ENCODE results near the gene SERGEF. TPM values are rescaled to one million over a fixed set of nuclear protein-coding genes. Genes with fewer than 3 reads are reported as not detected.

The SERGEF gene
- total and polyA plus RNA-seq, 2 of the 4 experiments (the other 2 are of a cell fraction), result 12.2 to 18.1 TPM

DNA sequence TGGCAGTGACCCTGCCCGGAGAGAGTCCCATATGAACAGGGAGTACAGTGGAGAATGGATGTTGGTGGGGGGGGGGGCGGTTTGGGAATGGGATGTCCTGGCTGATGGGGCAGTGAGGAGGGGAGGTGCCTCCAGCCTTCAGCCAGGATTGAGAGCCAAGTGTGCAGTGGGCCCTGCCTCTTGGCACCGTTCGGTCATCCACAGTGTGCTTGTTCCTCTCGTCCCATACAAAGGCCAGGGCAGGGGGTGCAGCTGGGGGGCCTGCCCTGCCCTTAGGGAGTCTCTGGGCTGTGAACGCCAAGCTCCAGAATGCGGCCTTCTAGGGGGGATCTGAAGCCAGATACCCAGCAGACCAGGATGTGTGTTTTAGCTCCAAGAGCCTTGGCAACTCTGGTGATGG lies 244.3 kb downstream of the SERGEF start:
- ATAC-seq (ENCODE audit: low read depth) (no peak), DNase-seq (no peak)
- Histone ChIP-seq H3K56ac (ENCODE audit: extremely low read depth, insufficient read depth, low read length) (no peak overlapping the region), H2AK9ac (replicated peaks; ENCODE audit: low read depth, low read length, poor library complexity) (no peak overlapping the region), H4K20me1 (ENCODE audit: insufficient read depth, low read length) (no peaks in the 10 kb centered on the region), H3K4me3 (ENCODE audit: insufficient read depth, low read depth, low read length) (no peak overlapping the region), H3K4ac (ENCODE audit: low read depth, low read length) (no peak overlapping the region), H3K4me2 (ENCODE audit: low read depth, low read length) (no peak overlapping the region), H2BK15ac (ENCODE audit: low read depth, low read length) (no peak overlapping the region), H3K36me3 (ENCODE audit: control insufficient read depth, insufficient read depth, low read length) (no peaks in the 10 kb centered on the region), H4K8ac (ENCODE audit: low read depth in 2 of 2, low read length in 2 of 2) (no peak overlapping the region), H2BK5ac (ENCODE audit: low read depth, low read length, poor library complexity, severe bottlenecking) (no peak overlapping the region), H3K79me1 (ENCODE audit: low read depth in 1 of 2, low read length in 2 of 2) (no peaks in the 10 kb centered on the region), H4K91ac (ENCODE audit: insufficient read depth, low read depth, low read length) (no peak overlapping the region), H3K9me1 (ENCODE audit: insufficient read depth, low read length) (no peaks in the 10 kb centered on the region), H2BK120ac (ENCODE audit: low read depth, low read length) (no peak overlapping the region), H2BK20ac (ENCODE audit: low read depth, low read length) (no peak overlapping the region), H3K4me1 (ENCODE audit: control insufficient read depth, insufficient read depth, low read length) (no peaks in the 10 kb centered on the region), H3K23ac (ENCODE audit: low read depth, low read length) (no peak overlapping the region), H3K9me3 (ENCODE audit: control insufficient read depth, insufficient read depth, low read length) (no peaks in the 10 kb centered on the region), H3K9ac (ENCODE audit: low read depth, low read length) (no peak overlapping the region), H3K18ac (ENCODE audit: low read depth, low read length) (no peak overlapping the region), H2AFZ (replicated peaks; ENCODE audit: low read length, poor library complexity) (no peak overlapping the region), H4K5ac (ENCODE audit: low read depth, low read length) (no peak overlapping the region), H3K27me3 (ENCODE audit: control insufficient read depth, insufficient read depth, low read length) (peaks cover 4% of the 10 kb centered on the region; the same call in 1 of the 2 replicates), H3K27ac (ENCODE audit: insufficient read depth, low read length) (no peak overlapping the region), H2AK5ac (ENCODE audit: low read depth, low read length) (no peak overlapping the region), H3K14ac (replicated peaks; ENCODE audit: low read depth, low read length) (no peak overlapping the region)
- intact Hi-C loops (cut with micrococcal nuclease) (no loop called here), dilution Hi-C loops (cut with HindIII; ENCODE audit: low sequenced_read_pairs, unreplicated experiment) (no loop called here), in situ Hi-C loops (cut with MboI; ENCODE audit: low sequenced_read_pairs) (no loop called here)
- BruUV-seq (replicated peaks), result no TSS peak
- WGBS, 2 experiments (ENCODE audit: extremely low coverage in 2 of 2, insufficient read length in 1 of 2), result 100% methylated on average over 1 of the region's 7 CpGs; no CpG with 5 or more reads in 1 of the 2 experiments
- TF ChIP-seq NFE2L2 (IDR thresholded peaks at IDR 0.05; ENCODE audit: low read depth, low read length), result no peak
- no peak for TF ChIP-seq RCOR1 (IDR thresholded peaks at IDR 0.05; ENCODE audit: insufficient replicate concordance, low read length)
- no peak for TF ChIP-seq BHLHE40 (IDR thresholded peaks at IDR 0.05; ENCODE audit: low read depth, low read length)
- TF ChIP-seq, protein P1, sequence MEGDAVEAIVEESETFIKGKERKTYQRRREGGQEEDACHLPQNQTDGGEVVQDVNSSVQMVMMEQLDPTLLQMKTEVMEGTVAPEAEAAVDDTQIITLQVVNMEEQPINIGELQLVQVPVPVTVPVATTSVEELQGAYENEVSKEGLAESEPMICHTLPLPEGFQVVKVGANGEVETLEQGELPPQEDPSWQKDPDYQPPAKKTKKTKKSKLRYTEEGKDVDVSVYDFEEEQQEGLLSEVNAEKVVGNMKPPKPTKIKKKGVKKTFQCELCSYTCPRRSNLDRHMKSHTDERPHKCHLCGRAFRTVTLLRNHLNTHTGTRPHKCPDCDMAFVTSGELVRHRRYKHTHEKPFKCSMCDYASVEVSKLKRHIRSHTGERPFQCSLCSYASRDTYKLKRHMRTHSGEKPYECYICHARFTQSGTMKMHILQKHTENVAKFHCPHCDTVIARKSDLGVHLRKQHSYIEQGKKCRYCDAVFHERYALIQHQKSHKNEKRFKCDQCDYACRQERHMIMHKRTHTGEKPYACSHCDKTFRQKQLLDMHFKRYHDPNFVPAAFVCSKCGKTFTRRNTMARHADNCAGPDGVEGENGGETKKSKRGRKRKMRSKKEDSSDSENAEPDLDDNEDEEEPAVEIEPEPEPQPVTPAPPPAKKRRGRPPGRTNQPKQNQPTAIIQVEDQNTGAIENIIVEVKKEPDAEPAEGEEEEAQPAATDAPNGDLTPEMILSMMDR (conservative IDR thresholded peaks at IDR 0.05; ENCODE audit: low read depth, low read length), result no peak
- TF ChIP-seq, protein P2, sequence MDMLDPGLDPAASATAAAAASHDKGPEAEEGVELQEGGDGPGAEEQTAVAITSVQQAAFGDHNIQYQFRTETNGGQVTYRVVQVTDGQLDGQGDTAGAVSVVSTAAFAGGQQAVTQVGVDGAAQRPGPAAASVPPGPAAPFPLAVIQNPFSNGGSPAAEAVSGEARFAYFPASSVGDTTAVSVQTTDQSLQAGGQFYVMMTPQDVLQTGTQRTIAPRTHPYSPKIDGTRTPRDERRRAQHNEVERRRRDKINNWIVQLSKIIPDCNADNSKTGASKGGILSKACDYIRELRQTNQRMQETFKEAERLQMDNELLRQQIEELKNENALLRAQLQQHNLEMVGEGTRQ (IDR thresholded peaks at IDR 0.05; ENCODE audit: low read depth, low read length), result no peak
- TF ChIP-seq SMC3 (IDR thresholded peaks at IDR 0.05; ENCODE audit: low read depth, low read length), result no peak
- TF ChIP-seq ELK1 (IDR thresholded peaks at IDR 0.05; ENCODE audit: borderline replicate concordance, low read depth, low read length), result no peak
- TF ChIP-seq POLR2A (IDR thresholded peaks at IDR 0.05; ENCODE audit: low read depth, low read length), result no peak
- no peak for TF ChIP-seq RFX5 (IDR thresholded peaks at IDR 0.05; ENCODE audit: low read depth, low read length)
- no peak for TF ChIP-seq CEBPB (IDR thresholded peaks at IDR 0.05; ENCODE audit: low read depth, low read length)
- no peak for TF ChIP-seq FOS (IDR thresholded peaks at IDR 0.05; ENCODE audit: low read depth, low read length)
- no peak for TF ChIP-seq RAD21 (IDR thresholded peaks at IDR 0.05; ENCODE audit: low read length)
- no peak for TF ChIP-seq CHD1 (IDR thresholded peaks at IDR 0.05; ENCODE audit: low read depth, low read length)
- TF ChIP-seq MXI1 (IDR thresholded peaks at IDR 0.05; ENCODE audit: borderline replicate concordance, low read depth, low read length), result no peak
- TF ChIP-seq MAFK (IDR thresholded peaks at IDR 0.05; ENCODE audit: low read depth, low read length), result no peak
- no peak for TF ChIP-seq MAZ (IDR thresholded peaks at IDR 0.05; ENCODE audit: borderline replicate concordance, low read depth, low read length)
- POLR2A ChIA-PET (ENCODE audit: unreplicated experiment), result no interaction called here
- CTCF ChIA-PET, result no interaction called here

Data from IMR-90 (cell line).